K562 (cell line): Measurements from ENCODE around the gene PTGIS.

Source experiments
- CREB1 ChIP-seq, 2 experiments: sonication (generic) in 1 of 2; formaldehyde crosslinking in 1 of 2; IDR thresholded peaks; 2 replicates each; pipeline versions ENCODE4 v1.6.1 to v1.8.0; 2012 to 2022; ENCODE audit warnings: inconsistent platforms in 1 of 2, mild to moderate bottlenecking in 1 of 2, missing genetic modification reagents in 1 of 2, moderate library complexity in 1 of 2
- CTCF ChIP-seq, 3 experiments: IDR thresholded peaks in 2 of 3; conservative IDR thresholded peaks in 1 of 3; 2 replicates each; pipeline ENCODE4 v1.5.1; 2011 to 2012; ENCODE audit warnings: low read length in 3 of 3, mild to moderate bottlenecking in 3 of 3, control low read depth in 2 of 3, improper control_type of control experiment in 1 of 3, inconsistent platforms in 1 of 3, low read depth in 1 of 3, mixed read lengths in 1 of 3, moderate library complexity in 1 of 3; ENCODE audit not compliant: insufficient read depth in 2 of 3
- E2F1 ChIP-seq: sonication (generic); formaldehyde crosslinking; IDR thresholded peaks from 2 replicates; pipeline ENCODE4 v1.8.1; 2023; ENCODE audit warnings: mild to moderate bottlenecking, missing genetic modification reagents, moderate library complexity
- FOXP1 ChIP-seq: sonication (generic); formaldehyde crosslinking; IDR thresholded peaks from 2 replicates; pipeline ENCODE4 v1.8.0; 2022; ENCODE audit warnings: mild to moderate bottlenecking, missing genetic modification reagents
- GABPA ChIP-seq: fragments of 200-800 bp; sonication (Bioruptor generic); conservative IDR thresholded peaks from 2 replicates; pipeline ENCODE4 v1.6.1; 2016; ENCODE audit warnings: low read depth, missing genetic modification characterization, missing compliant biosample characterization
- HDAC8 ChIP-seq: fragments of 450-650 bp; IDR thresholded peaks from 2 replicates; pipeline ENCODE4 v1.6.1; 2016; ENCODE audit warnings: mild to moderate bottlenecking, missing genetic modification characterization, moderate library complexity, missing compliant biosample characterization
- JUN ChIP-seq, 2 experiments: sonication (generic) in 1 of 2; formaldehyde crosslinking in 1 of 2; IDR thresholded peaks; 2 replicates each; pipeline versions ENCODE4 v1.6.1 to v1.8.0; 2012 to 2022; ENCODE audit warnings: borderline replicate concordance in 2 of 2, mild to moderate bottlenecking in 2 of 2, improper control_type of control experiment in 1 of 2, low read depth in 1 of 2, low read length in 1 of 2, missing genetic modification reagents in 1 of 2
- POLR2AphosphoS5 ChIP-seq: IDR thresholded peaks from 2 replicates; pipeline ENCODE4 v1.6.1; 2011; ENCODE audit warnings: mild to moderate bottlenecking, low read depth, low read length, moderate library complexity; ENCODE audit not compliant: control insufficient read depth, insufficient read depth
- RAD21 ChIP-seq, 2 experiments: fragments of 250-450 bp in 1 of 2; fragments of 450-650 bp in 1 of 2; sonication (Bioruptor Pico) in 1 of 2; formaldehyde crosslinking in 1 of 2; IDR thresholded peaks in 1 of 2; conservative IDR thresholded peaks in 1 of 2; 2 replicates each; pipeline versions ENCODE4 v1.4.0 to v1.8.0; 2020 to 2022; ENCODE audit warnings: mild to moderate bottlenecking in 2 of 2, moderate library complexity in 1 of 2
- REST ChIP-seq, 2 experiments: fragments of 450-650 bp; formaldehyde crosslinking in 1 of 2; IDR thresholded peaks; 2 replicates each; pipeline versions ENCODE4 v1.4.0 to v1.6.1; 2014 to 2020; ENCODE audit warnings: mild to moderate bottlenecking in 2 of 2, borderline replicate concordance in 1 of 2, low read depth in 1 of 2
- SMARCE1 ChIP-seq: fragments of 450-650 bp; IDR thresholded peaks from 2 replicates; pipeline ENCODE4 v1.7.1; 2016; ENCODE audit warnings: mild to moderate bottlenecking
- TCF7L2 ChIP-seq: fragments of 150-350 bp; IDR thresholded peaks from 2 replicates; pipeline ENCODE4 v1.6.1; 2016; ENCODE audit warnings: low read depth, mild to moderate bottlenecking, low read length, moderate library complexity
- ZFP1 ChIP-seq: fragments of 450-650 bp; formaldehyde crosslinking; IDR thresholded peaks from 2 replicates; pipeline ENCODE4 v1.4.0; 2020; ENCODE audit warnings: mild to moderate bottlenecking, mixed read lengths
- ZNF41 ChIP-seq: fragments of 250-450 bp; sonication (Bioruptor Pico); conservative IDR thresholded peaks from 2 replicates; pipeline ENCODE4 v1.4.0; 2020; ENCODE audit warnings: mild to moderate bottlenecking

- TF ChIP-seq POLR2AphosphoS5, result no peak
- TF ChIP-seq CTCF (IDR thresholded peaks at IDR 0.05 in 2 of 3, conservative IDR thresholded peaks at IDR 0.05 in 1 of 3; ENCODE audit: insufficient read depth in 2 of 3, low read depth in 1 of 3, low read length in 3 of 3), result no peak
- TF ChIP-seq CREB1 (IDR thresholded peaks at IDR 0.05), result no peak
- no peak for TF ChIP-seq CREB1 (CRISPR knock-in tag; IDR thresholded peaks at IDR 0.05)
- no peak for TF ChIP-seq JUN (IDR thresholded peaks at IDR 0.05; ENCODE audit: borderline replicate concordance, low read depth, low read length)
- no peak for TF ChIP-seq JUN (CRISPR knock-in tag; IDR thresholded peaks at IDR 0.05; ENCODE audit: borderline replicate concordance)
- no peak for TF ChIP-seq SMARCE1
- no peak for TF ChIP-seq GABPA (tag)
- no peak for TF ChIP-seq TCF7L2
- TF ChIP-seq ZFP1 (CRISPR knock-in tag), result no peak
- TF ChIP-seq E2F1 (CRISPR knock-in tag), result no peak
- TF ChIP-seq FOXP1, result no peak
- TF ChIP-seq HDAC8 (tag), result no peak
- no peak for TF ChIP-seq RAD21 (CRISPR knock-in tag; conservative IDR thresholded peaks at IDR 0.05 in 1 of 2, IDR thresholded peaks at IDR 0.05 in 1 of 2)
- no peak for TF ChIP-seq REST (IDR thresholded peaks at IDR 0.05; ENCODE audit: borderline replicate concordance)
- no peak for TF ChIP-seq REST (CRISPR knock-in tag; IDR thresholded peaks at IDR 0.05; ENCODE audit: low read depth)
- TF ChIP-seq ZNF41 (CRISPR knock-in tag), result no peak
Measured at GRCh38 chr20:49529470-49529869, 38.5 kb downstream of the PTGIS start.
